Activated T-cell treated with anti-CD3 and anti-CD28 coated beads, Interleukin-2, amount 50 U/mL, for 1 hour (primary cell): ENCODE data around the gene UTP14C.
"Not testable (repeated sequence)": the region's sequence is repeated elsewhere in the genome, so short reads cannot be mapped to it uniquely, and the experiment has no call there.

Experiments used
- DNase-seq: peaks from one replicate; pipeline ENCODE4 v3.0.0-alpha.2; 2020

Gene UTP14C

DNA sequence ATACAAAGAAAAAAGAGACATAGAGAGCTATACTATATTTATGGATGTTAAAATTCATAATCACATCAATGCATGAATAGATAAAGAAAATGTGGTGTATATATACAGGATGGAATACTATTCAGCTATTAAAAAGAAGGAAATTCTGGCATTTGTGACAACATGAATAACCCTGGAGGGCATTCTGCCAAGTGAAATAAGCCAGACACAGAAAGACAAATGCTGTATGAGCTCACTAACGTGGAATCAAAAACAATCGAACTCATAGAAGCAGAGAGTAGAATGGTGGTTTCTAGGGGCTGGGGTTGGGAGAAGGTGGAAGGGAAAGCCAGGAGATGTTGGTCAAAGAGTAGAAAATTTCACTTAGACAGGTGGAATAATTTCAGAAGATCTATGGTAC, 24.0 kb downstream of the UTP14C start:
- no peak for DNase-seq

DNA sequence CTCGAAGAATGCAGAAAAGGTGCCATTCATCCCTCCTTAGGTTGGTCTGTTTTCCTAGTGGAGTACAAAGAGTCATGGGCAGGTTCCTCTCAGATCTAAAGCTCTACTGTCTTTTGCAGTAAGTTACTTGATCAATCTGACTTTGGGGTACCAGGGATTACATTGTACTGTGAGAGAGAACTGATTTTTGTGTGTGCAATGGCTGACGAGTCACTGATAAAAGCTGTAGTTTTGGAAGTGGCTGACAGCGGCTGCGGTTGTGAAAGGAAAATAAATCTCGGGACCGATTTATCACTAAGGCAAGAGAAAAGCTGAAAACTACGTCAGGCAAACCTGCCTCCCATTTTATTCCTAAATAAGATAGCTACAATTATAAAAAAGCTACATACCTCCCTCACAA, 26.9 kb downstream of the UTP14C start:
- no peak for DNase-seq

DNA sequence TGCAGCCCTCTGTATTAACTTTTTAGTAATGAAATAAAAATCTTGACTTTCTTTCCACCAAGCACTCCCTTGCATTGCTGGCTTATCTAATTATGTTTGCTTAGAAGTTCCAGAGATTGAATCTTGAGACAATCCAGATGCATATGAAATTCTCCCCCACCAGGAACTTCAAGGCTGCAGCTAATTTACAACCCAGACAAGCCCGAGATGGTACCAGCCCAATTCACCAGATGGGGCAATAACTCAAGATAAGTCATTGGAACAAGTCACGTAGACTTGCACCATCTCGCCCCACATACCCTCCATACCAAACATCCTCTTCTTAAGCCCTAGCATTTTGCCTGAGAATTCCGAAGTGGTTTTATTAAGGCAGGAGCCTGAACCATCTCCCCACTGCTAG, 29.0 kb downstream of the UTP14C start:
- DNase-seq, result no peak

DNA sequence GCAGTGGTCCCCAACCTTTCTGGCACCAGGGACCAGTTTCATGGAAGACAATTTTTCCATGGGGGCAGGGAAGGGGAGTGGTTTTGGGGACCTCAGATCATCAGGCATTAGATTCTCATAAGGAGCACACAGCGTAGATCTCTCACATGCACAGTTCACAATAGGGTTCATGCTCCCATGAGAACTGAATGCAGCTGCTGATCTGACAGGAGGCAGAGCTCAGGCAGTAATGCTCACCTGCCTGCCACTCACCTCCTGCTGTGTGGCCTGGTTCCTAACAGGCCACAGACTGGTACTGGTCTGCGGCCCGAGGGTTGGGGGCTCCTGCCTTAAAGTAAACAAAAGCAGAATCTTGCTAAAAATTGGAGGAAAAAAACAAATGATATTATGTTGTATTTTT, 36.6 kb downstream of the UTP14C start:
- not testable (repeated sequence) for DNase-seq

DNA sequence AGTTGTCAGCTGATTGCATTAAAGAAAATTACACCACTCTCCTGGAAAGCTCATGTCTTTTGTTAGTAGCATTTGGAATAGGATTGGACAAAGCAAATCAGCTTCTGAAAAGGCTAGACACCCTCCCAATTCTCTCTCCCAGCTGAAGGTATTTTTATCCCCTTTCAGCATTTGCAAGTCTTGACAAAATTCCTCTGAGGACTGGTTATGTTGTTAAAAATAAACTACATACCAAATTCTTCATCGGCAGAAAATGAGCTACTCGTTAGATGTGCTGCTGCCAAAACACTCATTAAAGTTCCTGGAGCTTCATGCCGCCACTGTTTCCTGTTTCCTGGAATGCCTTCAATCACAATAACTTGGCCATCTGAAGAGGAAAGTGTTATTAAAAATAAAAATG, 37.1 kb downstream of the UTP14C start:
- no peak for DNase-seq

DNA sequence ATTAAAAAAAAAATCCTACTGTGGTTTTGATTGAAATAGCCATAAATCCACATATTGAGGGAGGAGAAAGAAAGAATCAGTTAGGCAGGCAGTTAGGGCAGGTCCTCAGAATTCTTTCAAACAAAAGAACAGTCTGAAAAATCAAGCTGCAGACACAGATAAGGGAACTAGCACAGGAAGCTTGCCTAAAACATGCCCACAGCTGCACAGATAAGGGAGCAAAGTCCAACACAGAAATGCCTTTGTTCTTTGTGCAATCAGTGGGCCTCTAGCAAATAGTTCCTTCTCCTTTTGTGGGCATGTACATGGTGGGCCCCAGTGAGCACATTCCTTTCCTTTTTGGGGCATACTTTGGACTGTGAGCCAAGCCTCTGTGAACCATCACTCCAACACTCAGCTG, 42.7 kb downstream of the UTP14C start:
- DNase-seq, result no peak

DNA sequence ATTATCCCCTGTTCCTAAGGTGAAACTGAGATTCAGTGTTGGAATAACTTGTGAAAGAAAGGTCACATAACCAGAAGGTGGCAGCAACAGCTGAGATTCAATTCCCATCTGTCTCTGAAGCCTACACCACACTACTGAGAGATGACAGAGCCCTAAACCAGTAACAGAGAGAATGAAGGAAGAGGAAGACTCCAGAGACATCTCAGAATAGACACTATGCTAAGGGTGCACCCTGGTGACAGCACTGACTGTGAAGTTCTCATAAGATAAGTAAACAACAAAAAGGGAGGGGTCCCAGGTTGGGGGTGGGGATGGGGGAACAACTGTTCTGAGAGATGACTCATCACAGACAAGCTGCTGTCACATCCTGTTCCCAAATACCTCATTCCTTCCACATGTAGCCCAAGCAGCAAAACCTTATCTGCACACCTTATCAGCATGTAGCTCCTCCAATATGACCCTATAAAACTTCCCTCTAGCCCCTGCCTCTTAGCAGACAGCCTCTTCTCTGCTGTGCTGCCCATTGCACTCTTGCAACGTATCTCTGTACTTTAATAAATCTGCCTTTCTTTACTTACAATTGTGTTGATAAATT, 46.5 kb downstream of the UTP14C start:
- DNase-seq, result no peak
